ENCODE measurements around the gene ALAD. TPM values are rescaled to one million over a fixed set of nuclear protein-coding genes. Genes with fewer than 3 reads are reported as not detected.
A peak's percentile ranks its signal among the peaks of the same experiment; 100 is the strongest.

The ALAD gene
- total and polyA plus RNA-seq, 2 of the 13 experiments (the other 11 are each of a cell fraction or from before 2014, with no cell fraction given) = 21.8 to 30.1 TPM

DNA sequence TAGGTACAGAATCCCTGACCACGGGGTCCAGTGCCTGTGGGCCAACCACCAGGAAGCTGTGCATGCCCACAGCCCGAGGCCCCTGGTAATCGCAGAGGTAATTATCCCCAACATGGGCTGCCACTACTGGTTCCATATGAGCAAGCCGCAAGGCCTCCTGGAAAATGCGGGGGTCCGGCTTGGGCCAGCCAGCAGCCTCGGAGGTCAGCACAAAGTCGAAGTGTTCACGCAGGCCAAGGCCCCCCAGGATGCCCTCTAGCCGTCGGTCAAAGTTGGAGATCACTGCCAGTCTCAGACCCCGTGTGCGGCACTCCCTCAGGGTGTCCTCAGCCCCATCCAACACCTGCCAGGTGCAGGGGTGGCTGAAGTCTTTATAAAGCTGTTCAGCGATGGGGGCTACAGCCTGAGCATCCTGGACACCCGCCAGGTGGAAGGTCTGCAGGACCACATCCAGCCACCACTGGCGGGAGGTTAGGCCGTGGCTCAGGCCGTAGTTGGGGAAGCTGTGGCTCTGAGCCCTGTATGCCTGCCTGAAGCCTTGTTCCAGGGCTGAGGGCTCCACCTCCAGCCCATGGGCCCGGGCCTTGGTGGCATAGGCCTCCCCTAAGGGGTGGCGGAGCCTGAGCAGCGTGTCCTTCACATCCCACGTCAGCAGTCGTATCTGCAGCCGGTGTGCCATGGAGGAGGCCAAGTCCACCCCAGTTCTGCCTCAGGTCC is 27.2 kb downstream of the ALAD start (continued):
- TF ChIP-seq ZBTB38 (CRISPR knock-in tag; IDR thresholded peaks at IDR 0.05) (peak; percentile 41; the same call in 1 of the 2 replicates), AGO2 (optimal IDR thresholded peaks at IDR 0.05; ENCODE audit: low read depth, low read length) (peak; percentile 55), POLR2A (IDR thresholded peaks at IDR 0.05; ENCODE audit: insufficient read depth in 1 of 2, low read depth in 2 of 2, low read length in 2 of 2) (peak in 1 of 2 experiments; percentile 17; a peak in 1 of 4 replicates), ZNF138 (CRISPR knock-in tag; IDR thresholded peaks at IDR 0.05; ENCODE audit: low read depth) (no peak), ZNF335 (CRISPR knock-in tag; IDR thresholded peaks at IDR 0.05) (no peak)
- TF ChIP-seq, protein P1, sequence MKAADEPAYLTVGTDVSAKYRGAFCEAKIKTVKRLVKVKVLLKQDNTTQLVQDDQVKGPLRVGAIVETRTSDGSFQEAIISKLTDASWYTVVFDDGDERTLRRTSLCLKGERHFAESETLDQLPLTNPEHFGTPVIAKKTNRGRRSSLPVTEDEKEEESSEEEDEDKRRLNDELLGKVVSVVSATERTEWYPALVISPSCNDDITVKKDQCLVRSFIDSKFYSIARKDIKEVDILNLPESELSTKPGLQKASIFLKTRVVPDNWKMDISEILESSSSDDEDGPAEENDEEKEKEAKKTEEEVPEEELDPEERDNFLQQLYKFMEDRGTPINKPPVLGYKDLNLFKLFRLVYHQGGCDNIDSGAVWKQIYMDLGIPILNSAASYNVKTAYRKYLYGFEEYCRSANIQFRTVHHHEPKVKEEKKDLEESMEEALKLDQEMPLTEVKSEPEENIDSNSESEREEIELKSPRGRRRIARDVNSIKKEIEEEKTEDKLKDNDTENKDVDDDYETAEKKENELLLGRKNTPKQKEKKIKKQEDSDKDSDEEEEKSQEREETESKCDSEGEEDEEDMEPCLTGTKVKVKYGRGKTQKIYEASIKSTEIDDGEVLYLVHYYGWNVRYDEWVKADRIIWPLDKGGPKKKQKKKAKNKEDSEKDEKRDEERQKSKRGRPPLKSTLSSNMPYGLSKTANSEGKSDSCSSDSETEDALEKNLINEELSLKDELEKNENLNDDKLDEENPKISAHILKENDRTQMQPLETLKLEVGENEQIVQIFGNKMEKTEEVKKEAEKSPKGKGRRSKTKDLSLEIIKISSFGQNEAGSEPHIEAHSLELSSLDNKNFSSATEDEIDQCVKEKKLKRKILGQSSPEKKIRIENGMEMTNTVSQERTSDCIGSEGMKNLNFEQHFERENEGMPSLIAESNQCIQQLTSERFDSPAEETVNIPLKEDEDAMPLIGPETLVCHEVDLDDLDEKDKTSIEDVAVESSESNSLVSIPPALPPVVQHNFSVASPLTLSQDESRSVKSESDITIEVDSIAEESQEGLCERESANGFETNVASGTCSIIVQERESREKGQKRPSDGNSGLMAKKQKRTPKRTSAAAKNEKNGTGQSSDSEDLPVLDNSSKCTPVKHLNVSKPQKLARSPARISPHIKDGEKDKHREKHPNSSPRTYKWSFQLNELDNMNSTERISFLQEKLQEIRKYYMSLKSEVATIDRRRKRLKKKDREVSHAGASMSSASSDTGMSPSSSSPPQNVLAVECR (CRISPR knock-in tag; IDR thresholded peaks at IDR 0.05; ENCODE audit: borderline replicate concordance) = no peak

DNA sequence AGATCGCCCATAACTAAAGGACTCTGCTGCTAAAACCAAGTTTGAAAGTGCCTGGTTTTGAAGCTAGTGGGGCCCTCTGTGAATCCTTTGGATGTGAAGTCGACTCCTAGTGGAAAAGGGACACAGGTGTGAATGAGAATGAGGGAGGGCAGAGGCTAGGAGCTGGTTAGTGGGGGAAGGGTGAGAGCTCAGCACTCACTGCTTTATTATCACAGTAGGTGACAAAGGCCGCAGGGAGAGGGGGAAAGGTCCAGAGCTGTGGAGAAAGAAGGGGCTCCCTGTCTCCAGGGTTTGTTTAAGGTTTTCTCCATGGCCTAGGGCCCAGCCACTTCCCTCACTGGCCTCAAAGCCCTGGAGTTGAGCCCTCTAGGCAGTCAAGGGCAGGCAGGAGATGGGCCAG is 27.8 kb downstream of the ALAD start:
- peaks cover 4 to 10% of the 10 kb centered on the region in 2 experiments; a peak in 3 of 5 replicates for H3K36me3 ChIP-seq (replicated peaks in 1 of 2; ENCODE audit: control insufficient read depth in 1 of 2, insufficient read depth in 2 of 2, low read length in 2 of 2)
- no peak overlapping the region for H3K4me3 ChIP-seq (replicated peaks in 1 of 3; ENCODE audit: insufficient read depth in 1 of 3, low read depth in 2 of 3, low read length in 3 of 3)
- CTCF ChIA-PET (ENCODE audit: low intra/inter-chr PET ratio, low total read pairs) = no interaction called here
- no peak overlapping the region for H3K4me2 ChIP-seq (ENCODE audit: low read depth, low read length)
- no peak for ATAC-seq
- H3K27me3 ChIP-seq (ENCODE audit: control insufficient read depth in 1 of 2, insufficient read depth in 2 of 2, low read length in 2 of 2) = no peaks in the 10 kb centered on the region
- WGBS (ENCODE audit: low lambda C conversion rate) = 57% methylated on average over 3 of the region's 3 CpGs
- BruUV-seq (replicated peaks) = no TSS peak
- in situ Hi-C loops (cut with HindIII; ENCODE audit: extremely low pct_ligation_motif_present, low pct_unique_long_range_greater_than_20kb) = no loop called here
- no peak overlapping the region for H2AFZ ChIP-seq (ENCODE audit: low read length)
- peaks cover 16% of the 10 kb centered on the region for H4K20me1 ChIP-seq (ENCODE audit: insufficient read depth, low read length)
- no peaks in the 10 kb centered on the region for H3K9me3 ChIP-seq (ENCODE audit: low read length)
- H3K9ac ChIP-seq (ENCODE audit: insufficient read depth, low read depth, low read length) = no peak overlapping the region
- DNase-seq (ENCODE audit: low spot score) = no peak
- H3K4me1 ChIP-seq (ENCODE audit: insufficient read depth, low read length) = peaks cover 74% of the 10 kb centered on the region
- peaks cover 15% of the 10 kb centered on the region for H3K79me2 ChIP-seq (ENCODE audit: insufficient read depth, low read length)
- POLR2A ChIA-PET = interaction anchor here (0.9 to 1.3 kb wide), 6 partner anchors 15 to 33 kb away, joined by 3 to 7 read pairs (median 3); partner anchors contain the start of genes ALAD and WDR31
- intact Hi-C loops (cut with micrococcal nuclease; ENCODE audit: unreplicated experiment) = no loop called here
- no peak for FAIRE-seq
- no peak overlapping the region for H3K27ac ChIP-seq (ENCODE audit: extremely low read length, insufficient read depth, low read length)
- TF ChIP-seq ZNF383 (CRISPR knock-in tag; IDR thresholded peaks at IDR 0.05; ENCODE audit: borderline replicate concordance) = no peak
- 0 out of 2 replicates have a peak, but pooled peaks have one; percentile 14 for TF ChIP-seq HNF4G (IDR thresholded peaks at IDR 0.05; ENCODE audit: borderline replicate concordance, low read depth, low read length)
- TF ChIP-seq HNF4G (CRISPR knock-in tag; IDR thresholded peaks at IDR 0.05; ENCODE audit: borderline replicate concordance, low read depth) = no peak
- TF ChIP-seq, protein P2, sequence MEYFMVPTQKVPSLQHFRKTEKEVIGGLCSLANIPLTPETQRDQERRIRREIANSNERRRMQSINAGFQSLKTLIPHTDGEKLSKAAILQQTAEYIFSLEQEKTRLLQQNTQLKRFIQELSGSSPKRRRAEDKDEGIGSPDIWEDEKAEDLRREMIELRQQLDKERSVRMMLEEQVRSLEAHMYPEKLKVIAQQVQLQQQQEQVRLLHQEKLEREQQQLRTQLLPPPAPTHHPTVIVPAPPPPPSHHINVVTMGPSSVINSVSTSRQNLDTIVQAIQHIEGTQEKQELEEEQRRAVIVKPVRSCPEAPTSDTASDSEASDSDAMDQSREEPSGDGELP (IDR thresholded peaks at IDR 0.05; ENCODE audit: borderline replicate concordance, low read depth) = no peak
- no peak for TF ChIP-seq ATF7-NPFF (CRISPR knock-in tag; IDR thresholded peaks at IDR 0.05; ENCODE audit: low read depth)
- TF ChIP-seq, protein P3, sequence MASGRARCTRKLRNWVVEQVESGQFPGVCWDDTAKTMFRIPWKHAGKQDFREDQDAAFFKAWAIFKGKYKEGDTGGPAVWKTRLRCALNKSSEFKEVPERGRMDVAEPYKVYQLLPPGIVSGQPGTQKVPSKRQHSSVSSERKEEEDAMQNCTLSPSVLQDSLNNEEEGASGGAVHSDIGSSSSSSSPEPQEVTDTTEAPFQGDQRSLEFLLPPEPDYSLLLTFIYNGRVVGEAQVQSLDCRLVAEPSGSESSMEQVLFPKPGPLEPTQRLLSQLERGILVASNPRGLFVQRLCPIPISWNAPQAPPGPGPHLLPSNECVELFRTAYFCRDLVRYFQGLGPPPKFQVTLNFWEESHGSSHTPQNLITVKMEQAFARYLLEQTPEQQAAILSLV (CRISPR knock-in tag; IDR thresholded peaks at IDR 0.05; ENCODE audit: borderline replicate concordance) = no peak
- TF ChIP-seq, protein P4, sequence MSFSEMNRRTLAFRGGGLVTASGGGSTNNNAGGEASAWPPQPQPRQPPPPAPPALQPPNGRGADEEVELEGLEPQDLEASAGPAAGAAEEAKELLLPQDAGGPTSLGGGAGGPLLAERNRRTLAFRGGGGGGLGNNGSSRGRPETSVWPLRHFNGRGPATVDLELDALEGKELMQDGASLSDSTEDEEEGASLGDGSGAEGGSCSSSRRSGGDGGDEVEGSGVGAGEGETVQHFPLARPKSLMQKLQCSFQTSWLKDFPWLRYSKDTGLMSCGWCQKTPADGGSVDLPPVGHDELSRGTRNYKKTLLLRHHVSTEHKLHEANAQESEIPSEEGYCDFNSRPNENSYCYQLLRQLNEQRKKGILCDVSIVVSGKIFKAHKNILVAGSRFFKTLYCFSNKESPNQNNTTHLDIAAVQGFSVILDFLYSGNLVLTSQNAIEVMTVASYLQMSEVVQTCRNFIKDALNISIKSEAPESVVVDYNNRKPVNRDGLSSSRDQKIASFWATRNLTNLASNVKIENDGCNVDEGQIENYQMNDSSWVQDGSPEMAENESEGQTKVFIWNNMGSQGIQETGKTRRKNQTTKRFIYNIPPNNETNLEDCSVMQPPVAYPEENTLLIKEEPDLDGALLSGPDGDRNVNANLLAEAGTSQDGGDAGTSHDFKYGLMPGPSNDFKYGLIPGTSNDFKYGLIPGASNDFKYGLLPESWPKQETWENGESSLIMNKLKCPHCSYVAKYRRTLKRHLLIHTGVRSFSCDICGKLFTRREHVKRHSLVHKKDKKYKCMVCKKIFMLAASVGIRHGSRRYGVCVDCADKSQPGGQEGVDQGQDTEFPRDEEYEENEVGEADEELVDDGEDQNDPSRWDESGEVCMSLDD (CRISPR knock-in tag; IDR thresholded peaks at IDR 0.05; ENCODE audit: borderline replicate concordance) = no peak

Data from HepG2 (cell line).